Measurements from ENCODE around the gene SMARCD1. TPM values are rescaled to one million over a fixed set of nuclear protein-coding genes. Genes with fewer than 3 reads are reported as not detected.
A peak's percentile ranks its signal among the peaks of the same experiment; 100 is the strongest.

The SMARCD1 gene
- total RNA-seq, 1 donor from 2014 or later, result 152 TPM

- Mint-ChIP-seq H3K36me3 (ENCODE audit: unreplicated experiment) (peaks cover 2% of the 10 kb centered on the region), H3K27ac (ENCODE audit: unreplicated experiment) (no peak overlapping the region), H3K9me3 (ENCODE audit: unreplicated experiment) (peaks cover 6% of the 10 kb centered on the region), H3K27me3 (ENCODE audit: unreplicated experiment) (peaks cover 25% of the 10 kb centered on the region), H3K4me1 (ENCODE audit: low read depth, unreplicated experiment) (peaks cover 22% of the 10 kb centered on the region), H3K4me3 (ENCODE audit: unreplicated experiment) (no peak overlapping the region)
- peak; percentile 83 for TF ChIP-seq CTCF (IDR thresholded peaks at IDR 0.05; ENCODE audit: partially characterized antibody, unreplicated experiment)
- DNase-seq, result peak; percentile 92
Observed at GRCh38 chr12:50074936-50075807, 10.0 kb upstream of the SMARCD1 start.

DNA sequence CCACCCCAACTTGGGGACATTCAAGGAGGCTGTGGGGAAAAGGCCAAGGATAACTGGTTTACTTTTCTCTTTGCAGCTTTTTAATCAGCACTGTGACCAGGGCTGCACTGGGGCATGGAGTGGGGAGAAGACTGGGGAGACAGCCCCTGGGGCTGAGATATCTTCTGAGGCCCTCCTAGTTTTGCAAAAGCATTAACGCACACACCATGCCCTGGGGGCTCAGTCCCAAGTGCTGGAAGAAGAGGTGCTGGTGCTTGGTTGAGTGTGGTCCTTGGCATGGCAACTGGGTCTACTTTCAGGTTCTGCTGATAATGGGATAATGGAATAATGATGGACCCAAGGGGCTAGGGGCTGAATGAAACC lies 9.4 kb upstream of the SMARCD1 start:
- no peak for TF ChIP-seq CTCF (IDR thresholded peaks at IDR 0.05; ENCODE audit: partially characterized antibody, unreplicated experiment)
- peaks cover 4% of the 10 kb centered on the region for H3K36me3 Mint-ChIP-seq (ENCODE audit: unreplicated experiment)

GRCh38 chr12:50077099-50077498 lies 8.0 kb upstream of the SMARCD1 start:
- H3K27me3 Mint-ChIP-seq (ENCODE audit: unreplicated experiment), result peaks cover 20% of the 10 kb centered on the region
- TF ChIP-seq CTCF (IDR thresholded peaks at IDR 0.05; ENCODE audit: partially characterized antibody, unreplicated experiment), result no peak
- no peak for DNase-seq
- H3K4me3 Mint-ChIP-seq (ENCODE audit: unreplicated experiment), result no peak overlapping the region
- no peak overlapping the region for H3K27ac Mint-ChIP-seq (ENCODE audit: unreplicated experiment)
- peaks cover 4% of the 10 kb centered on the region for H3K36me3 Mint-ChIP-seq (ENCODE audit: unreplicated experiment)
- peaks cover 11% of the 10 kb centered on the region for H3K4me1 Mint-ChIP-seq (ENCODE audit: low read depth, unreplicated experiment)
- H3K9me3 Mint-ChIP-seq (ENCODE audit: unreplicated experiment), result peaks cover 1% of the 10 kb centered on the region

More for the DNA sequence above, 9.4 kb upstream of the SMARCD1 start:
- peaks cover 15% of the 10 kb centered on the region for H3K4me1 Mint-ChIP-seq (ENCODE audit: low read depth, unreplicated experiment)
- peaks cover 26% of the 10 kb centered on the region for H3K27me3 Mint-ChIP-seq (ENCODE audit: unreplicated experiment)
- peaks cover 6% of the 10 kb centered on the region for H3K9me3 Mint-ChIP-seq (ENCODE audit: unreplicated experiment)
- no peak overlapping the region for H3K27ac Mint-ChIP-seq (ENCODE audit: unreplicated experiment)
- no peak for DNase-seq
- H3K4me3 Mint-ChIP-seq (ENCODE audit: unreplicated experiment), result no peak overlapping the region

DNA sequence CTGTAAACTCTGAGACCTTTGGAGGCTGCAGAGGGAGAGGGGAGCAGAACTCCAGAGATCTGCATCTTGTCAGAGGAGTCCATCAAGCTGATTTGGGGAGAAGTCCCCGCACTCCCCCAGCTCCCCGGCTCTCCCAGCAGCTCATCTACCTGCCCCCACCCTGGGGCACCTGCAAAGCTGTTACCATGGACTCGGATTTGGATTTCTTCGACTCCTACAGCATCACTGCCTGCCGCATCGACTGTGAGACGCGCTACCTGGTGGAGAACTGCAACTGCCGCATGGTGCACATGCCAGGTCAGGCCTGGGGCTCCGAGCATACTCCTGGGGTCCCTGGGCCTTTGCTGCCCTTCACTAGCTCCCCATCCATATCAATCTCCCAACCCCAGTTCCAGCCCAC lies 6.9 kb upstream of the SMARCD1 start:
- Mint-ChIP-seq H3K36me3 (ENCODE audit: unreplicated experiment) (peaks cover 4% of the 10 kb centered on the region), H3K27ac (ENCODE audit: unreplicated experiment) (no peak overlapping the region), H3K4me1 (ENCODE audit: low read depth, unreplicated experiment) (peaks cover 11% of the 10 kb centered on the region), H3K4me3 (ENCODE audit: unreplicated experiment) (no peak overlapping the region), H3K9me3 (ENCODE audit: unreplicated experiment) (peaks cover 2% of the 10 kb centered on the region), H3K27me3 (ENCODE audit: unreplicated experiment) (peaks cover 20% of the 10 kb centered on the region)
- no peak for TF ChIP-seq CTCF (IDR thresholded peaks at IDR 0.05; ENCODE audit: partially characterized antibody, unreplicated experiment)
- DNase-seq, result no peak

DNA sequence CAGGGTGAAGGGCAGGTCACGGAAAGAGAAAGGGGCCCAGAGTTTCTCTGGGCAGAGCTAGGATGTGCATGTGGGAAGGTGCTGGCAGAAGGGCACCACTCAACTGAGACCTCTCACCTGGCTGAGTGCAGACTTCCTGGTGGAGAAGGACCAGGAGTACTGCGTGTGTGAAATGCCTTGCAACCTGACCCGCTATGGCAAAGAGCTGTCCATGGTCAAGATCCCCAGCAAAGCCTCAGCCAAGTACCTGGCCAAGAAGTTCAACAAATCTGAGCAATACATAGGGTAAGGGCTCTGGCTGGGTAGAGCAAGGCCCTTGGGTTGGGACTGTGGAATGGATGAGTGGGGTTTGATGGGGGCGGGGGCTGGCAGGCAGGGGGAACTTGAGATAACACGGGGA lies 5.4 kb upstream of the SMARCD1 start:
- H3K9me3 Mint-ChIP-seq (ENCODE audit: unreplicated experiment), result peaks cover 8% of the 10 kb centered on the region
- DNase-seq, result no peak
- no peak overlapping the region for H3K27ac Mint-ChIP-seq (ENCODE audit: unreplicated experiment)
- no peak for TF ChIP-seq CTCF (IDR thresholded peaks at IDR 0.05; ENCODE audit: partially characterized antibody, unreplicated experiment)
- H3K27me3 Mint-ChIP-seq (ENCODE audit: unreplicated experiment), result peaks cover 18% of the 10 kb centered on the region
- H3K36me3 Mint-ChIP-seq (ENCODE audit: unreplicated experiment), result peaks cover 4% of the 10 kb centered on the region
- H3K4me3 Mint-ChIP-seq (ENCODE audit: unreplicated experiment), result no peak overlapping the region
- H3K4me1 Mint-ChIP-seq (ENCODE audit: low read depth, unreplicated experiment), result peaks cover 11% of the 10 kb centered on the region

All from glutamatergic neuron (in vitro differentiated cells).